Heart right ventricle (tissue), 16 donors: ENCODE measurements around the gene WNT5A. TPM values are rescaled to one million over a fixed set of nuclear protein-coding genes. Genes with fewer than 3 reads are reported as not detected.

Source experiments
- ATAC-seq, 8 donors: fragments of 200-7000 bp; cut with Tn5 transposase; one replicate each; pipeline ENCODE4 v1.9.1; 2020; ENCODE audit warnings: mild to moderate bottlenecking in 8 of 8, moderate library complexity in 8 of 8, moderate number of reproducible peaks in 1 of 8
- DNase-seq, 2 donors: peaks; one replicate each; pipeline ENCODE4 v3.0.0-alpha.2; 2020
- H3K27ac ChIP-seq, 10 donors: fragments of 200-600 bp; sonication (generic) in 2 of 10; one replicate each; pipeline versions ENCODE4 v1.5.0 to v1.8.0; 2020 to 2022; ENCODE audit warnings: mild to moderate bottlenecking in 3 of 10
- H3K27me3 ChIP-seq, 7 donors: fragments of 200-600 bp; one replicate each; pipeline ENCODE4 v1.8.0; 2021 to 2022; ENCODE audit warnings: mild to moderate bottlenecking in 2 of 7
- H3K36me3 ChIP-seq, 9 donors: fragments of 200-600 bp; sonication (generic) in 1 of 9; one replicate each; pipeline versions ENCODE4 v1.5.0 to v1.8.0; 2020 to 2022; ENCODE audit warnings: mild to moderate bottlenecking in 2 of 9
- H3K4me1 ChIP-seq, 9 donors: fragments of 200-600 bp; sonication (generic) in 1 of 9; one replicate each; pipeline versions ENCODE4 v1.5.0 to v1.8.0; 2020 to 2022; ENCODE audit warnings: mild to moderate bottlenecking in 4 of 9
- H3K4me3 ChIP-seq, 10 donors: fragments of 200-600 bp; sonication (generic) in 2 of 10; one replicate each; pipeline versions ENCODE4 v1.5.0 to v1.8.0; 2020 to 2022; ENCODE audit warnings: mild to moderate bottlenecking in 7 of 10, moderate library complexity in 2 of 10
- H3K9me3 ChIP-seq, 11 donors: fragments of 200-600 bp in 10 of 11; sonication (generic) in 2 of 11; one replicate each; pipeline versions ENCODE4 v1.5.0 to v1.8.0; 2013 to 2022; ENCODE audit warnings: mild to moderate bottlenecking in 2 of 11, control low read depth in 1 of 11, moderate library complexity in 1 of 11
- WGBS, 2 donors: extraction: QIAGEN DNeasy Blood & Tissue Kit; methylation state at CpG; one replicate each; pipeline ENCODE4 v1.1.7; 2013; ENCODE audit warnings: inconsistent platforms in 1 of 2; 5-methylcytosine and 5-hydroxymethylcytosine counted together
- intact Hi-C, 10 donors: fragments of 100-400 bp; cut with DNase I; formaldehyde crosslinking; loops; one replicate each; pipeline versions ENCODE4 v1.11.1 to v1.14.2; 2022
- polyA plus RNA-seq, 2 donors: library from polyadenylated mRNA; stranded (reverse); fragments of 200-250 nt; gene quantifications; one replicate each; pipeline ENCODE4 v1.2.3, GENCODE V29; 2013
- total RNA-seq, 10 donors: library from RNA; stranded (reverse); fragmentation: NEBNext Ultra II Directional in 3 of 10; extraction: Animal tissue kit (Norgen Biotek cat#: 25700) in 3 of 10; gene quantifications; one replicate each; pipeline versions ENCODE4 v1.2.1 to v1.2.4, GENCODE V29; 2021 to 2023
- TF ChIP-seq, protein P1 (sequence below), 9 donors: fragments of 200-600 bp; sonication (generic) in 2 of 9; IDR thresholded peaks; one replicate each; pipeline versions ENCODE4 v1.5.0 to v1.8.0; 2021 to 2022; ENCODE audit warnings: antibody characterized with exemption in 9 of 9, mild to moderate bottlenecking in 5 of 9, moderate library complexity in 1 of 9
- donor health status: Arrhythmogenic right ventricular cardiomyopathy.
- donor health status: ischemic (EF 13 %, LVEDD 7.1; RV severe dilation, severe dysfunction).
- donor health status: healthy with polysubstance abuse.
- donor health status: DM: no; HTN: yes; CAD: no.
- donor health status: DM: no; HTN: no; CAD: no.
- donor health status: ischemic (EF 25% LVEDD 6.9; RV normal size, moderate dysfunction).
- donor health status: ischemic (EF 25% LVEDD 5.7; RV mildly dilated, moderate dysfunction).
- donor health status: healthy.
- donor health status: DM: yes; HTN: yes; CAD: no.
- donor health status: Ischemic cardiomyopathy.
- donor health status: ischemic (EF 35%, LVEDD 5.7; RV mildly dilated, moderate dysfunction).
- donor health status: nonischemic (EF 11% LVEDD 7.7; RV severe dilation, severe dysfunction).
- donor health status: DM: yes; HTN: yes; CAD: no.
- donor health status: PGD.
- donor health status: ischemic (EF 29% LVEDD 5.4; RV normal size, mild dysfunction).
- donor health status: nonischemic (EF 23%, LVEDD 6.1; RV moderate dilation, normal function).

WNT5A gene
- total and polyA plus RNA-seq, 12 donors: 0.33 to 5.9 (median 3.2) TPM

GRCh38 chr3:55527361-55527760 is 40.3 kb upstream of the WNT5A start:
- Histone ChIP-seq H3K36me3 (no peaks in the 10 kb centered on the region), H3K27me3 (peaks cover 0 to 19% (median 0%) of the 10 kb centered on the region in 7 donors), H3K4me3 (no peak overlapping the region), H3K9me3 (peaks cover 0 to 2% (median 0%) of the 10 kb centered on the region in 11 donors), H3K4me1 (no peaks in the 10 kb centered on the region), H3K27ac (no peak overlapping the region)
- no peak for ATAC-seq
- intact Hi-C loops: no loop called here
- WGBS, 2 donors: 89 to 92% methylated on average over 4 of the region's 4 CpGs
- no peak for DNase-seq
- TF ChIP-seq, protein P1, sequence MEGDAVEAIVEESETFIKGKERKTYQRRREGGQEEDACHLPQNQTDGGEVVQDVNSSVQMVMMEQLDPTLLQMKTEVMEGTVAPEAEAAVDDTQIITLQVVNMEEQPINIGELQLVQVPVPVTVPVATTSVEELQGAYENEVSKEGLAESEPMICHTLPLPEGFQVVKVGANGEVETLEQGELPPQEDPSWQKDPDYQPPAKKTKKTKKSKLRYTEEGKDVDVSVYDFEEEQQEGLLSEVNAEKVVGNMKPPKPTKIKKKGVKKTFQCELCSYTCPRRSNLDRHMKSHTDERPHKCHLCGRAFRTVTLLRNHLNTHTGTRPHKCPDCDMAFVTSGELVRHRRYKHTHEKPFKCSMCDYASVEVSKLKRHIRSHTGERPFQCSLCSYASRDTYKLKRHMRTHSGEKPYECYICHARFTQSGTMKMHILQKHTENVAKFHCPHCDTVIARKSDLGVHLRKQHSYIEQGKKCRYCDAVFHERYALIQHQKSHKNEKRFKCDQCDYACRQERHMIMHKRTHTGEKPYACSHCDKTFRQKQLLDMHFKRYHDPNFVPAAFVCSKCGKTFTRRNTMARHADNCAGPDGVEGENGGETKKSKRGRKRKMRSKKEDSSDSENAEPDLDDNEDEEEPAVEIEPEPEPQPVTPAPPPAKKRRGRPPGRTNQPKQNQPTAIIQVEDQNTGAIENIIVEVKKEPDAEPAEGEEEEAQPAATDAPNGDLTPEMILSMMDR (IDR thresholded peaks at IDR 0.05): no peak

DNA sequence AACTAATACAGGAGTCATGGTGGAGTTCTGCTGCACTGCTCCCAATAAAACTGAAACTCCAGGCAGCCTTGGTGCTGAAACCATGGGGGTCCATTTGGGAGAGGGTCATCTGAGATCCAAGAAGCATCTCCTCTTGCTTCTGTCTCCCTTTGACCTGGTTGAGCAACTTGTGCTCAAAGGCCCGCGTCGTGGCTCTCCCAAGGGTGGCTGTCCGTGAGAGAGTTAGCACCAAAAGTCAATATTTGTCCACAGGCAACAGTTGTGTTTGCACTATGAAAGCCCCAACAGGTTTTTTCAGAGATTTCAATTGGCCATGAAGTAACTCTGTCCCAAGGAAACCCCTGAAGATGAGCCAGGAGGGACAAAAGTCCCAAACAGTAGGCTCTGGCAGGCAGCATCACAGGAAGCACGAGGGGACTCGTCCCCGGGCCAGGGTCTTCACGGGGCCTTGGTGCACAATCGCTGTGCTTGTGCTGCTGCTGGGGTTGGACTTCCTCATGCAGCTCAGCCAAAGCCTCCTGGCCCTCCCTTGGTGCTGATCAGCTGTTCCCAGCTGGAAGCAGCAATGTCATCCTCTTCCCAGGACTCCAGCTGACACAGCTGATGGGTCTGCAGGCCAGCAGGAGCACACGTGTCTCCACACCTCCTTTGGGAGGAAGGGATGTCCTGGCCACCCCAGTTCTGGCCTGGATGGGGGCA is 39.4 kb upstream of the WNT5A start:
- no peak overlapping the region for H3K27ac ChIP-seq
- TF ChIP-seq, protein P1 (IDR thresholded peaks at IDR 0.05): no peak
- H3K4me1 ChIP-seq: no peaks in the 10 kb centered on the region
- peaks cover 0 to 19% (median 0%) of the 10 kb centered on the region in 7 donors for H3K27me3 ChIP-seq
- DNase-seq: no peak
- H3K36me3 ChIP-seq: no peaks in the 10 kb centered on the region
- H3K4me3 ChIP-seq: no peak overlapping the region
- H3K9me3 ChIP-seq: peaks cover 0 to 2% (median 0%) of the 10 kb centered on the region in 11 donors
- 69 to 72% methylated on average over 10 of the region's 10 CpGs for WGBS, 2 donors
- intact Hi-C loops: no loop called here
- ATAC-seq: peak in 2 of 8 donors; percentile 39 to 58

GRCh38 chr3:55525436-55525835 is 38.3 kb upstream of the WNT5A start:
- WGBS, 2 donors: 87% methylated on average over 3 of the region's 3 CpGs
- no peak for ATAC-seq

GRCh38 chr3:55524565-55525244 is 37.6 kb upstream of the WNT5A start:
- H3K27ac ChIP-seq: no peak overlapping the region
- ATAC-seq (no peak), DNase-seq (no peak)
- TF ChIP-seq, protein P1 (IDR thresholded peaks at IDR 0.05): no peak
- intact Hi-C loops: no loop called here
- H3K36me3 ChIP-seq: no peaks in the 10 kb centered on the region
- no peaks in the 10 kb centered on the region for H3K4me1 ChIP-seq
- no peak overlapping the region for H3K4me3 ChIP-seq
- 82 to 83% methylated on average over 4 of the region's 4 CpGs for WGBS, 2 donors
- H3K9me3 ChIP-seq: peaks cover 0 to 2% (median 0%) of the 10 kb centered on the region in 11 donors
- H3K27me3 ChIP-seq: peaks cover 0 to 19% (median 0%) of the 10 kb centered on the region in 7 donors

More at GRCh38 chr3:55525436-55525835, 38.3 kb upstream of the WNT5A start:
- TF ChIP-seq, protein P1 (IDR thresholded peaks at IDR 0.05): no peak
- Histone ChIP-seq H3K27ac (no peak overlapping the region), H3K9me3 (peaks cover 0 to 2% (median 0%) of the 10 kb centered on the region in 11 donors), H3K36me3 (no peaks in the 10 kb centered on the region), H3K27me3 (peaks cover 0 to 19% (median 0%) of the 10 kb centered on the region in 7 donors), H3K4me1 (no peaks in the 10 kb centered on the region), H3K4me3 (no peak overlapping the region)
- DNase-seq: no peak
- intact Hi-C loops: no loop called here
